ENCODE results near the gene CCDC60. TPM values are rescaled to one million over a fixed set of nuclear protein-coding genes. Genes with fewer than 3 reads are reported as not detected.

Gene CCDC60
- total and polyA plus RNA-seq, 4 donors, result not detected

GRCh38 chr12:119574255-119574654 lies 239.7 kb downstream of the CCDC60 start:
- 77 to 80% methylated on average over 1 of the region's 1 CpG for whole genome bisulfite sequencing, 2 donors
- no peaks in the 10 kb centered on the region for H3K4me1 ChIP-seq (ENCODE audit: control insufficient read depth in 1 of 2, insufficient read depth in 2 of 2, low read length in 2 of 2)
- no peaks in the 10 kb centered on the region for H3K27me3 ChIP-seq (ENCODE audit: control insufficient read depth in 1 of 2, insufficient read depth in 2 of 2, low read length in 1 of 2)
- peaks cover 2% of the 10 kb centered on the region for H3K9me3 ChIP-seq (ENCODE audit: control insufficient read depth, low read length)
- no peaks in the 10 kb centered on the region for H3K36me3 ChIP-seq (ENCODE audit: control insufficient read depth in 1 of 2, insufficient read depth in 2 of 2, low read length in 1 of 2)
- H3K4me3 ChIP-seq (ENCODE audit: low read length in 2 of 2), result no peak overlapping the region
- ATAC-seq (ENCODE audit: low FRiP score) (no peak), DNase-seq (no peak)
- intact Hi-C loops (cut with DNase I), result no loop called here
- H3K27ac ChIP-seq (ENCODE audit: low read depth in 1 of 2, low read length in 2 of 2), result no peak overlapping the region

- Histone ChIP-seq H3K27me3 (ENCODE audit: control insufficient read depth in 1 of 2, insufficient read depth in 2 of 2, low read length in 1 of 2) (no peaks in the 10 kb centered on the region), H3K4me1 (ENCODE audit: control insufficient read depth in 1 of 2, insufficient read depth in 2 of 2, low read length in 2 of 2) (no peaks in the 10 kb centered on the region), H3K36me3 (ENCODE audit: control insufficient read depth in 1 of 2, insufficient read depth in 2 of 2, low read length in 1 of 2) (no peaks in the 10 kb centered on the region), H3K9me3 (ENCODE audit: control insufficient read depth, low read length) (peaks cover 2% of the 10 kb centered on the region), H3K27ac (ENCODE audit: low read depth in 1 of 2, low read length in 2 of 2) (no peak overlapping the region), H3K4me3 (ENCODE audit: low read length in 2 of 2) (no peak overlapping the region)
- intact Hi-C loops (cut with DNase I), result no loop called here
- DNase-seq (no peak), ATAC-seq (ENCODE audit: low FRiP score) (no peak)
- 64 to 70% methylated on average over 8 of the region's 8 CpGs for WGBS, 2 donors
These were observed 241.7 kb downstream of the CCDC60 start for GRCh38 chr12:119576118-119576810.

- Histone ChIP-seq H3K4me1 (ENCODE audit: control insufficient read depth in 1 of 2, insufficient read depth in 2 of 2, low read length in 2 of 2) (no peaks in the 10 kb centered on the region), H3K9me3 (ENCODE audit: control insufficient read depth, low read length) (peaks cover 2% of the 10 kb centered on the region), H3K27ac (ENCODE audit: low read depth in 1 of 2, low read length in 2 of 2) (no peak overlapping the region), H3K4me3 (ENCODE audit: low read length in 2 of 2) (no peak overlapping the region), H3K27me3 (ENCODE audit: control insufficient read depth in 1 of 2, insufficient read depth in 2 of 2, low read length in 1 of 2) (no peaks in the 10 kb centered on the region), H3K36me3 (ENCODE audit: control insufficient read depth in 1 of 2, insufficient read depth in 2 of 2, low read length in 1 of 2) (no peaks in the 10 kb centered on the region)
- intact Hi-C loops (cut with DNase I), result no loop called here
- no peak for ATAC-seq (ENCODE audit: low FRiP score)
- WGBS, 2 donors, result 36 to 41% methylated on average over 1 of the region's 1 CpG
- no peak for DNase-seq
These were observed 242.4 kb downstream of the CCDC60 start for GRCh38 chr12:119576915-119577314.

GRCh38 chr12:119578112-119578511 lies 243.6 kb downstream of the CCDC60 start:
- H3K27me3 ChIP-seq (ENCODE audit: control insufficient read depth in 1 of 2, insufficient read depth in 2 of 2, low read length in 1 of 2), result no peaks in the 10 kb centered on the region
- DNase-seq (no peak), ATAC-seq (ENCODE audit: low FRiP score) (no peak)
- H3K4me3 ChIP-seq (ENCODE audit: low read length in 2 of 2), result no peak overlapping the region
- no peaks in the 10 kb centered on the region for H3K36me3 ChIP-seq (ENCODE audit: control insufficient read depth in 1 of 2, insufficient read depth in 2 of 2, low read length in 1 of 2)
- H3K27ac ChIP-seq (ENCODE audit: low read depth in 1 of 2, low read length in 2 of 2), result no peak overlapping the region
- H3K9me3 ChIP-seq (ENCODE audit: control insufficient read depth, low read length), result peaks cover 2% of the 10 kb centered on the region
- 83 to 86% methylated on average over 2 of the region's 2 CpGs for WGBS, 2 donors
- no peaks in the 10 kb centered on the region for H3K4me1 ChIP-seq (ENCODE audit: control insufficient read depth in 1 of 2, insufficient read depth in 2 of 2, low read length in 2 of 2)
- intact Hi-C loops (cut with DNase I), result no loop called here

- H3K27ac ChIP-seq (ENCODE audit: low read depth in 1 of 2, low read length in 2 of 2), result no peak overlapping the region
- intact Hi-C loops (cut with DNase I), result no loop called here
- DNase-seq, result no peak
- no peaks in the 10 kb centered on the region for H3K27me3 ChIP-seq (ENCODE audit: control insufficient read depth in 1 of 2, insufficient read depth in 2 of 2, low read length in 1 of 2)
- peak; percentile 66 for ATAC-seq (ENCODE audit: low FRiP score)
- WGBS, 2 donors, result 76 to 79% methylated on average over 1 of the region's 1 CpG
- H3K4me1 ChIP-seq (ENCODE audit: control insufficient read depth in 1 of 2, insufficient read depth in 2 of 2, low read length in 2 of 2), result no peaks in the 10 kb centered on the region
- no peak overlapping the region for H3K4me3 ChIP-seq (ENCODE audit: low read length in 2 of 2)
- no peaks in the 10 kb centered on the region for H3K36me3 ChIP-seq (ENCODE audit: control insufficient read depth in 1 of 2, insufficient read depth in 2 of 2, low read length in 1 of 2)
- H3K9me3 ChIP-seq (ENCODE audit: control insufficient read depth, low read length), result peaks cover 2% of the 10 kb centered on the region
These were observed 254.6 kb downstream of the CCDC60 start for GRCh38 chr12:119589097-119589496.

- Histone ChIP-seq H3K9me3 (ENCODE audit: control insufficient read depth, low read length) (peaks cover 2% of the 10 kb centered on the region), H3K27ac (ENCODE audit: low read depth in 1 of 2, low read length in 2 of 2) (no peak overlapping the region), H3K4me1 (ENCODE audit: control insufficient read depth in 1 of 2, insufficient read depth in 2 of 2, low read length in 2 of 2) (no peaks in the 10 kb centered on the region), H3K27me3 (ENCODE audit: control insufficient read depth in 1 of 2, insufficient read depth in 2 of 2, low read length in 1 of 2) (no peaks in the 10 kb centered on the region), H3K36me3 (ENCODE audit: control insufficient read depth in 1 of 2, insufficient read depth in 2 of 2, low read length in 1 of 2) (no peaks in the 10 kb centered on the region), H3K4me3 (ENCODE audit: low read length in 2 of 2) (no peak overlapping the region)
- intact Hi-C loops (cut with DNase I), result no loop called here
- no peak for DNase-seq
- WGBS, 2 donors, result 76 to 84% methylated on average over 4 of the region's 4 CpGs
- no peak for ATAC-seq (ENCODE audit: low FRiP score)
These were observed 255.1 kb downstream of the CCDC60 start for GRCh38 chr12:119589634-119590033.

Other genes starting within 250 kb of the CCDC60 start
- 100 to 1,000 TPM in 1 of 2 donors, 10 to 100 TPM in 1; 88.4 to 381 TPM for gene HSPB8, start 155.8 kb upstream of the CCDC60 start, total RNA-seq
- gene HSPB8, start 155.8 kb upstream of the CCDC60 start, polyA plus RNA-seq, result 10 to 100 TPM; 49.0 to 99.4 TPM